Omental fat pad (tissue), 4 donors: ENCODE data around the gene TEX35. TPM values are rescaled to one million over a fixed set of nuclear protein-coding genes. Genes with fewer than 3 reads are reported as not detected.

Experiments
- ATAC-seq: fragments of 150-250 bp; one replicate; pipeline ENCODE4 v1.9.1; 2016; ENCODE audit warnings: mild to moderate bottlenecking, moderate library complexity; ENCODE audit not compliant: low FRiP score
- DNase-seq: peaks from one replicate; pipeline ENCODE4 v3.0.0-alpha.2; 2019; ENCODE audit warnings: low spot score
- total RNA-seq, 4 donors: library from RNA; depleted of rRNA; stranded (reverse); fragments of >200 nt; gene quantifications; one replicate each; pipeline ENCODE4 v1.1.0, GENCODE V29; 2016
- TF ChIP-seq, protein P1 (sequence below), 3 donors: fragments of 450-650 bp; IDR thresholded peaks; one replicate each; pipeline ENCODE4 v1.5.1; 2016 to 2017; ENCODE audit warnings: antibody characterized with exemption in 3 of 3, mild to moderate bottlenecking in 3 of 3, moderate library complexity in 2 of 3

TEX35 gene
- total RNA-seq, 4 donors from 2014 or later: not detected

DNA sequence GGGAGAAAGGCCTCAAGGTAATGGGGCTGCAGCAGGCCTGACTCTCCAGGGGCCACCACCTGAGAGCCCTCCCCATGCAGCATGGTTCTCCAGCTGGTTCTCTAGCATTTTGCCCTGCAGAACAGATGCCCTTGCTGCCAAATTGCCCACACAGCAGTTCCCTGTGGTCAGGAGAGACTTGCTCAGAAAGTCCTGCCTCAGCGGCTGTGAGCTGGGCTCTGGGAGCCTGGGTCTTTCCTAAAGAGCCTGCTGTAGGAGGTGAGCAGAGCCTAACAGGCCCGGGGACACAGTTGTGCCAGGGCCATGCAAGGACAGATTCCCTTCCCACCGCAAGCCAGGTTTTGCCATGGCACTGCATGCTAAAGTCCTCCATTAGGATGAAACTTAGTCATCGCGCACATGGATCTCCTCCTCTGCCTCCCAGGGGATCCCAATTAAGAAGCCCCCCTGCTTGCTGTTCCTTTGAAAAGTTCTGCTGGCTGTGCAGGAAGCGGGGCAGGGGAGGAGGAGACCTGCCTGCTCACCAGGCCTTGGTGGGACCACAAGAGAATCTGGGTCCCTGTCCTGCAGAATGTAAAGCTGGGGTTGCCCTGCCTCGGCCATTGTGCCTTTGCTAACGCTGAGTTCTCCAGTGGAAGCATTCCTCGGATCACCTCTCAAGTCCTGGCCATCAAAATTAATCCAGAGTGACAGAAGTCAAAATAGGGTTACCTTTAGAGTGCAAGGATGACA, 21.4 kb downstream of the TEX35 start:
- DNase-seq (no peak), ATAC-seq (no peak)
- TF ChIP-seq, protein P1, sequence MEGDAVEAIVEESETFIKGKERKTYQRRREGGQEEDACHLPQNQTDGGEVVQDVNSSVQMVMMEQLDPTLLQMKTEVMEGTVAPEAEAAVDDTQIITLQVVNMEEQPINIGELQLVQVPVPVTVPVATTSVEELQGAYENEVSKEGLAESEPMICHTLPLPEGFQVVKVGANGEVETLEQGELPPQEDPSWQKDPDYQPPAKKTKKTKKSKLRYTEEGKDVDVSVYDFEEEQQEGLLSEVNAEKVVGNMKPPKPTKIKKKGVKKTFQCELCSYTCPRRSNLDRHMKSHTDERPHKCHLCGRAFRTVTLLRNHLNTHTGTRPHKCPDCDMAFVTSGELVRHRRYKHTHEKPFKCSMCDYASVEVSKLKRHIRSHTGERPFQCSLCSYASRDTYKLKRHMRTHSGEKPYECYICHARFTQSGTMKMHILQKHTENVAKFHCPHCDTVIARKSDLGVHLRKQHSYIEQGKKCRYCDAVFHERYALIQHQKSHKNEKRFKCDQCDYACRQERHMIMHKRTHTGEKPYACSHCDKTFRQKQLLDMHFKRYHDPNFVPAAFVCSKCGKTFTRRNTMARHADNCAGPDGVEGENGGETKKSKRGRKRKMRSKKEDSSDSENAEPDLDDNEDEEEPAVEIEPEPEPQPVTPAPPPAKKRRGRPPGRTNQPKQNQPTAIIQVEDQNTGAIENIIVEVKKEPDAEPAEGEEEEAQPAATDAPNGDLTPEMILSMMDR (IDR thresholded peaks at IDR 0.05): no peak

GRCh38 chr1:178536329-178536728, 23.4 kb downstream of the TEX35 start:
- DNase-seq: no peak
- TF ChIP-seq, protein P1 (IDR thresholded peaks at IDR 0.05): no peak
- no peak for ATAC-seq

DNA sequence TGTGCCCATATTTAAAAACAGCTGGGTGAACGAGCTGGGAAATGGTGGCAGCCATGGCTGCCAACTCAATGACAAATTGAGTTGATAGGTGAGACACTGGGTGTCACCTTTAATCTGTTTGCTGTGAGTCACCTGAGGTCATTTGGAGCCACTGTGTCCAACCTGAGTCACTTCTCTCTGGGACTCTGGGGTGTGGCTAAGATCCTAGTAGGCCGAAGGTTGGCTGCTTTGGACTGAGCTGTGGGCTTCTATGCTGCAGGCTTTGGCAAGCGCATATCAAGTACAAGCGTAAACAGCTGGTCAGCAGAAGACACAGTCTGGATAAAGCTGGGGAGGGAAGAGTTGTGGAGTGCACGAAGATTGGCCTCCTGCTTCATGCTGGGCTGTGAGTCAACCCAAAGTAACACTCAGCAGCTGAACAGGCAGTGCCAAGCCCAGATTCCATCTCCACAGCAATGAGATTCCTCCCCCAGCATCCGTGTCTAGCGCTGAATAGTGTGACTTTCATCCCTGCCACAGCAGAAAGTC, 24.0 kb downstream of the TEX35 start:
- TF ChIP-seq, protein P1 (IDR thresholded peaks at IDR 0.05): no peak
- ATAC-seq: peak; percentile 86
- no peak for DNase-seq

GRCh38 chr1:178537382-178538090, 24.6 kb downstream of the TEX35 start:
- TF ChIP-seq, protein P1 (IDR thresholded peaks at IDR 0.05): no peak
- ATAC-seq (peak; percentile 3), DNase-seq (no peak)

DNA sequence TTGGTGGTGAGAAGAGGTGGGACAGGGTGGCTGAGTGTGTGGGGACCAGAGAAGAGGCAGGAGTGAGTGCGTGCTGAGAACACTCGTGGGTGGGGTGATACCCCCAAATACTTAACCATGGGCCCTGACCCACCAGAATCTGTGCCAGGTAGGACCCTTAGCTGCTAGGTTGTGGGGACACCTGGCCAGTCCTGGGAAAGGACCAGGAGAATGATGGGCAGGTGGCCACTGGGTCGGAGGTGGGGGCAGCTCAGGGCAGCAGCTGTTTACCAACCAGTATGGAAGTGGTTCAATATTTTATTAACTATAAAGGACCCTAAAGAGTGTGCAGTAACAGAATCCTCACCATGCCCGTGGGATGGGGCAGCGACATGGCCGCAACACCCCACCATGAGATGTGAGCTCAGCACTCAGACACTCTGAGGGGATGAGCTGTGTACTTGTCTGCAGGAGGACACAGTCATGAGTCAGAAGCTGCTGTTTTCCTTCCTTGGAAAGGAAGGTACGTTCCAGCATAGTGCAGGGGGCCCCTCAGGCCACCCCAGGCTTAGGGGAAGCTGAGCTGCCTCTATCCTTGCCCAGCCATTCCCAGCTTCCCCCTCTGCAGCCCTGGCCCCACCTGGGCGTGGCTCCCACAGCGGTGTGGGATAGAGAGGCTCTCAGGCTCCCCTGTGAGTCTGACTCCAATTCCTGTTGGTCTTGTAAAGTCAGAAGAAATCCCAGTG, 25.4 kb downstream of the TEX35 start:
- TF ChIP-seq, protein P1 (IDR thresholded peaks at IDR 0.05): no peak
- DNase-seq: no peak
- peak; percentile 15 for ATAC-seq

DNA sequence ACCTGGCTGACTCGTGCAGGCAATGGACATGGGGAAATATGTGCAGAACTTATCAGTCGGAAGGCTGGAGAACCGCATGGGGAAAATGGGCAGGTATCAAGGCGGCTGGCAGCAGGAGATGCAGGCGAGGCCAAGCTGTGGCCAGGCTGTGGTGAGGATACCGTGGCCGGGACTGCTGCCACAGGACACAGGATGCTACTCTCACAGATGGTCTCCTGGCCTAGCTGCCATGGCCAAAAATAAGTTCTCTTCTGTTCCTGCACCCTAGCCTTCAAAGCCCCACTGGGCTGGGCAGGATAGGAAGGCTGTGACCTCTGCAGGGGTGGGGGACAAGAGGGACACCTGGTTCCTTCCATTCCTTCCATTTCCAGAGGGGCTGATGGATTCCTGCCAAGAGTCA, 26.4 kb downstream of the TEX35 start:
- ATAC-seq (no peak), DNase-seq (no peak)
- TF ChIP-seq, protein P1 (IDR thresholded peaks at IDR 0.05): no peak
